HG02610 (cell line): Measurements from ENCODE around the gene ZSWIM6.

Experiments used
- ATAC-seq: cut with Tn5 transposase; IDR thresholded peaks from one replicate; pipeline ENCODE4 v1.9.1; 2021; ENCODE audit warnings: mild to moderate bottlenecking, moderate library complexity; ENCODE audit not compliant: unreplicated experiment

Gene ZSWIM6

GRCh38 chr5:61582887-61583286, 250.8 kb downstream of the ZSWIM6 start:
- no peak for ATAC-seq

GRCh38 chr5:61586096-61587084, 254.3 kb downstream of the ZSWIM6 start:
- no peak for ATAC-seq

- no peak for ATAC-seq
Measured at GRCh38 chr5:61587125-61587524, 255.1 kb downstream of the ZSWIM6 start.

- ATAC-seq: no peak
Measured at GRCh38 chr5:61588216-61588615, 256.2 kb downstream of the ZSWIM6 start.

- no peak for ATAC-seq
Measured at GRCh38 chr5:61589946-61590345, 257.9 kb downstream of the ZSWIM6 start.

- ATAC-seq: no peak
Measured at GRCh38 chr5:61590473-61590872, 258.4 kb downstream of the ZSWIM6 start.

GRCh38 chr5:61591859-61592258, 259.8 kb downstream of the ZSWIM6 start:
- no peak for ATAC-seq

- no peak for ATAC-seq
Measured at GRCh38 chr5:61595426-61595825, 263.4 kb downstream of the ZSWIM6 start.
